SJSA1 (cell line): ENCODE data around the gene MYO15B. TPM values are rescaled to one million over a fixed set of nuclear protein-coding genes. Genes with fewer than 3 reads are reported as not detected.

Experiments
- DNase-seq, 2 experiments: peaks; one replicate each; pipeline ENCODE4 v3.0.0-alpha.2; 2015 to 2020; ENCODE audit warnings: low spot score in 2 of 2, low read depth in 1 of 2
- H3K27ac ChIP-seq: fragments of 250-450 bp; sonication (Bioruptor Pico); 2 replicates; pipeline ENCODE4 v1.5.1; 2020; ENCODE audit warnings: mild to moderate bottlenecking, moderate library complexity
- H3K27me3 ChIP-seq: fragments of 250-450 bp; sonication (Bioruptor Pico); replicated peaks from 2 replicates; pipeline ENCODE4 v1.5.1; 2020; ENCODE audit warnings: mild to moderate bottlenecking, moderate library complexity
- H3K36me3 ChIP-seq: fragments of 250-450 bp; sonication (Bioruptor Pico); 2 replicates; pipeline ENCODE4 v1.5.1; 2020; ENCODE audit warnings: mild to moderate bottlenecking
- H3K4me1 ChIP-seq: fragments of 250-450 bp; sonication (Bioruptor Pico); replicated peaks from 2 replicates; pipeline ENCODE4 v1.6.1; 2021; ENCODE audit warnings: mild to moderate bottlenecking
- H3K4me3 ChIP-seq: fragments of 250-450 bp; sonication (Bioruptor Pico); 2 replicates; pipeline ENCODE4 v1.5.1; 2020; ENCODE audit warnings: mild to moderate bottlenecking
- H3K9me3 ChIP-seq: fragments of 250-450 bp; sonication (Bioruptor Pico); replicated peaks from 2 replicates; pipeline ENCODE4 v1.5.1; 2020; ENCODE audit warnings: mild to moderate bottlenecking
- total RNA-seq: library from RNA; depleted of rRNA; stranded (reverse); fragments of >200 nt; shearing (Covaris generic); gene quantifications from 2 replicates; pipeline ENCODE4 v1.2.3, GENCODE V29; 2014; rRNA removed

The MYO15B gene
- total RNA-seq, 1 experiment from 2014 or later = 0.03 TPM

GRCh38 chr17:75662511-75662910, 74.9 kb downstream of the MYO15B start:
- Histone ChIP-seq H3K4me3 (no peak overlapping the region), H3K27ac (no peak overlapping the region), H3K9me3 (no peaks in the 10 kb centered on the region), H3K36me3 (peaks cover 44% of the 10 kb centered on the region), H3K27me3 (no peaks in the 10 kb centered on the region), H3K4me1 (peaks cover 8% of the 10 kb centered on the region)
- DNase-seq = no peak

GRCh38 chr17:75664099-75664549, 76.5 kb downstream of the MYO15B start:
- H3K4me1 ChIP-seq = peaks cover 15% of the 10 kb centered on the region
- no peaks in the 10 kb centered on the region for H3K27me3 ChIP-seq
- no peak overlapping the region for H3K27ac ChIP-seq
- H3K4me3 ChIP-seq = no peak overlapping the region
- peaks cover 49% of the 10 kb centered on the region for H3K36me3 ChIP-seq
- H3K9me3 ChIP-seq = no peaks in the 10 kb centered on the region
- DNase-seq = no peak

DNA sequence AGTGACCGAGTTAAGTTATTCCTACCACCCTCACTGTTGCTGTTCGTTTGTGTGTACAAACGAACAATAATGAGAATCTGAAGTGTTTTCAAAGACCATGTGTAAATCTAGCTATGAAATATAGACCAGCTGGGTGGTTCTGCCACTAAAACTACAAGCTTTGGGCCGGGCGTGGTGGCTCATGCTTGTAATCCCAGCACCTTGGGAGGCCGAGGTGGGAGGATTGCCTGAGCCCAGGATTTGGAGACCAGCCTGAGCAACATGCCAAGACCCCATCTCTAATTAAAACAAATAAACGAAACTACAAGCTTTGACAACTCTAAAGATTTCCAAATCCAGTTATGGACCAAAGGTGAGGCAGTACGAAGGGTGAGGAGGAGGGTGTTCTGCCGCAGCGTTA, 78.4 kb downstream of the MYO15B start:
- no peak for DNase-seq
- H3K9me3 ChIP-seq = no peaks in the 10 kb centered on the region
- peaks cover 15% of the 10 kb centered on the region for H3K4me1 ChIP-seq
- H3K27ac ChIP-seq = no peak overlapping the region
- peaks cover 55% of the 10 kb centered on the region for H3K36me3 ChIP-seq
- peak overlapping the region; percentile 68; the same call in 1 of the 2 replicates for H3K4me3 ChIP-seq
- no peaks in the 10 kb centered on the region for H3K27me3 ChIP-seq

DNA sequence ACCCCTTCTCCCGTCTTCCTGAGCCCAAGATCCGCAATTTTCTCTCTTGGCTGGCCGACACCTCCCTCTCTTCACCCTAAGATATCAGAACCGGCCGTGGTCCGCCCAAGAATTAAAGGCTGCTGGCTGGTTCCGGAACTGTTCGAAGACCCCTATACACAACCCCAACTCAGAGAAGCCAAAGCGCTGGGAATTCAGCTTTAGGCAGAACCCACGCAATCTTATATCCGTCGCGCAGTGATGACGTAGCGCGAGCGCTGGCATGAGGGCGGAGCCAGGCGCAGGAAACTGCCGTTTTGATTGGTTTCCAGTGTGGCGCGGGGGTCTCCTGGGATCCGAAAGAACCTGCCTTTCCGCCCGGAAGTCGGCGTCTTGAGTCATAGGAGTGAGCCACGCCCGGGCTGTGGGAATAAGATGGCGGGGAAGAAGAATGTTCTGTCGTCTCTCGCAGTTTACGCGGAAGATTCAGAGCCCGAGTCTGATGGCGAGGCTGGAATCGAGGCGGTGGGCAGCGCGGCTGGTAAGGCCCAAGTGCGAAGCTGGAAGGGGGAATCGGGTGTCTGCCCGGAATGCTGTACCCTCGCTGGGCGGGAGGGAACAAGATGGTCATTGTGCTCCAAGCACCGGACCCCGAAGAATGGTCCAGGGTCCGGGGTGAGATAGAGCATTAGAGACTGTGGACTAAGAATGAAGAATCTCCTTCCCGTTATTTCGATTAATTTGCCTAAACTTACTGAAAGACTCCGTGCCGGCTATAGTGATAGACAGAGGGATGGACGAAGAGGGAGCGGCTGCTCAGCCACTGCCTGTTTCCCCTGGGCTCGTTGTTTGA, 79.6 kb downstream of the MYO15B start, which contains the start of the genes RECQL5 and SAP30BP:
Gene RECQL5, minus strand, starts transcription at position 196 of the 832 bp plus-strand sequence. CDS start 597 bp downstream, outside the sequence.
Gene SAP30BP, plus strand, starts transcription at position 380 of the 832 bp plus-strand sequence. Its CDS starts 35 bp downstream, at position 415.
- Histone ChIP-seq H3K27ac (peak within 1 kb of the TSS; percentile 80), H3K9me3 (no peaks in the 10 kb centered on the region), H3K36me3 (peaks cover 59% of the 10 kb centered on the region), H3K4me3 (peak within 1 kb of the TSS; percentile 68), H3K27me3 (no peaks in the 10 kb centered on the region), H3K4me1 (peaks cover 15% of the 10 kb centered on the region)
- DNase-seq = peak; percentile 97 to 100

- Histone ChIP-seq H3K9me3 (no peaks in the 10 kb centered on the region), H3K27ac (peak overlapping the region; percentile 80), H3K27me3 (no peaks in the 10 kb centered on the region), H3K36me3 (peaks cover 58% of the 10 kb centered on the region), H3K4me1 (peaks cover 15% of the 10 kb centered on the region), H3K4me3 (peak overlapping the region; percentile 68)
- no peak for DNase-seq
Measured at GRCh38 chr17:75667825-75668224, 80.2 kb downstream of the MYO15B start.

DNA sequence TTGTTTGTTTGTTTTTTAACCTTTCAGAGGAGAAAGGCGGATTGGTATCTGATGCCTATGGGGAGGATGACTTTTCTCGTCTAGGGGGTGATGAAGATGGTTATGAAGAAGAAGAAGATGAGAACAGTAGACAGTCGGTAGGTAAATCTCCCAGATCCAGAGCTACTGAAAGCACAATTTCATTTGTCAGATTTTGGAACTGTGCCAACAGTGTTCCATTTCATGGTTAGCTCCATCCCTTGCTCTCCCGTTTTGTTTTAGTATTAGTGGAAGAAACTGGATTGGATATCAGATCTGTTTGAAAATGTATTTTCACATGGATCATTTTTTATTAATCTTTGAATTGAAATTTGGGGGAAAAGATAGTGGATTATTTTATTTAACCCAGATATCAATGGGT, 80.9 kb downstream of the MYO15B start:
- no peak for DNase-seq
- no peaks in the 10 kb centered on the region for H3K27me3 ChIP-seq
- H3K36me3 ChIP-seq = peaks cover 62% of the 10 kb centered on the region
- peaks cover 15% of the 10 kb centered on the region for H3K4me1 ChIP-seq
- H3K9me3 ChIP-seq = no peaks in the 10 kb centered on the region
- H3K27ac ChIP-seq = no peak overlapping the region
- H3K4me3 ChIP-seq = peak overlapping the region; percentile 68; the same call in 1 of the 2 replicates

DNA sequence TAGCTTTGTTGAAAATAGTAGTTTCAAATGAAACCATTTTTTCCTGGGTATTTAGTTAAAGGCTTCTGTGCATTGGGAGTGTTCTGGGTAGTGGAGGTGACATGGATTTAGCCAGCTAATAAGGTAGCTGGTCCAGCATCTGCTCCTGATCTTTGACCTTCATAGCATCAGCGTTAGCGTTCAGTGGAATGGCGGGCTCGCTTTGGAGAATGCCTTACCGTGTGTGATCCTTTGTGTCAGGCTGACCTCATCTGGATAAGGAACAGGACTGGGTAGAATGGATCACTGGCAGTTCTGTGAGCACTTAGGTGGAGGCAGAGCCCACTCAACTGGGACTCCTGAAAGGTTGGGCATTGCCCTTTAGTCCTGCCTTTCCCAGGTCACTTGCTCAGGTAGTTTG, 83.3 kb downstream of the MYO15B start:
- no peak overlapping the region for H3K4me3 ChIP-seq
- H3K27ac ChIP-seq = no peak overlapping the region
- no peak for DNase-seq
- no peaks in the 10 kb centered on the region for H3K27me3 ChIP-seq
- H3K4me1 ChIP-seq = peaks cover 14% of the 10 kb centered on the region
- no peaks in the 10 kb centered on the region for H3K9me3 ChIP-seq
- H3K36me3 ChIP-seq = peaks cover 67% of the 10 kb centered on the region

DNA sequence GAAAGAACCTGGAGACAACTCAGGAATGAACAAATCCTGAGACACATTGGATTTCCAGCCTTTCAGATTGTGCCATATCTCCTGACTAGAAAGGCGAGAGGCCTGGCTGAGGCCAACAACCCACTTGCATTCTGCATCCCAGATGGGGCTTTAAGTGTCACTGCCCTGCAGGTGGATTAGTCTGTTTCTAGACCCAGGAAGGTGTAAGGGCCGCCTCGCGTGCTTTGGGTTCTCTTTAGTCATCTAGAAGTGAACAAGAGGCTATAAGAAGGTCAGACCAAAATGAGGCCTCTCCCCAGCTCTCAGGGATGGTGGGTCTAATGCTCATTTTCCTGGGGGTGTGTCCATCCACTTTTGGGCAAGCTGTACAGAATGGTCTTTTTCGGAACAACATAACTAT, 84.4 kb downstream of the MYO15B start:
- Histone ChIP-seq H3K27me3 (no peaks in the 10 kb centered on the region), H3K36me3 (peaks cover 77% of the 10 kb centered on the region), H3K4me3 (no peak overlapping the region), H3K4me1 (peaks cover 7% of the 10 kb centered on the region; the same call in 1 of the 2 replicates), H3K27ac (no peak overlapping the region), H3K9me3 (no peaks in the 10 kb centered on the region)
- DNase-seq = no peak

- H3K4me1 ChIP-seq = peaks cover under 1% of the 10 kb centered on the region; the same call in 1 of the 2 replicates
- no peak overlapping the region for H3K4me3 ChIP-seq
- peaks cover 80% of the 10 kb centered on the region for H3K36me3 ChIP-seq
- no peaks in the 10 kb centered on the region for H3K9me3 ChIP-seq
- H3K27ac ChIP-seq = no peak overlapping the region
- H3K27me3 ChIP-seq = no peaks in the 10 kb centered on the region
- no peak for DNase-seq
Measured at GRCh38 chr17:75673487-75673886, 85.9 kb downstream of the MYO15B start.

Other genes with a start within 250 kb of the MYO15B start
- 200 and 449 TPM in 2 replicates for gene GRB2, start 182.1 kb upstream of the MYO15B start, total RNA-seq
- gene TMEM94, start 131.2 kb upstream of the MYO15B start, total RNA-seq = 62.9 and 109 TPM in 2 replicates
- 14.2 and 19.7 TPM in 2 replicates for gene CASKIN2, start 72.3 kb upstream of the MYO15B start, total RNA-seq
- gene TSEN54, start 71.3 kb upstream of the MYO15B start, total RNA-seq = 54.0 and 78.4 TPM in 2 replicates
- gene LLGL2, start 62.1 kb upstream of the MYO15B start, total RNA-seq = 5.8 and 6.6 TPM in 2 replicates
- 0.05 TPM in 1 of 2 replicates, not detected in the other for gene SMIM5, start 45.6 kb downstream of the MYO15B start, total RNA-seq
- gene RECQL5, start 79.4 kb downstream of the MYO15B start, total RNA-seq = 15.7 and 19.5 TPM in 2 replicates
- 90.5 and 208 TPM in 2 replicates for gene SAP30BP, start 79.5 kb downstream of the MYO15B start, total RNA-seq
- gene ITGB4, start 133.7 kb downstream of the MYO15B start, total RNA-seq = not detected in 2 replicates
- gene GALK1, start 177.4 kb downstream of the MYO15B start, total RNA-seq = 50.5 and 50.6 TPM in 2 replicates
- 28.8 and 42.8 TPM in 2 replicates for gene UNK, start 197.0 kb downstream of the MYO15B start, total RNA-seq